Measurements from ENCODE around the gene UGT1A8.

UGT1A8 gene

DNA sequence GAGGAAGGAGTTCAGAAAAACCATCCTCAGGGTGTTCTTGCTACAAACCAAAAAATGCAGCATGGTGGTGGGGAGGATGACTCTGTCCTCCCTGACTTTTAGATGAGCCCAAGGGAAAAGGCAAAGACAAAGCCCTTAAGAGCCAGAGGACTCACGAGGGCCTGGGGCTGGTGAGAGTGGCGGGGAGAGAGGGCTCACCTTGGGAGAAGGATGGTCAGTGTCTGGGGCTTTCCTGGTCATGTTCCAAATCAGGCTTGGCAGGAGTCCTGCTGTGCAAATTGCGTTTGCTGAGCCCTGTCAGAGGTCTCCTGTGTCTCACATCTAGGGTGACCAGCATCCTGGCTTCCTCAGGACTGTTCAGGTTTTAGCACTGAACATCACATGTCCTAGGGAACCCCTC, 147.3 kb downstream of the UGT1A8 start:
- no peak for DNase-seq (ENCODE audit: low spot score)

GRCh38 chr2:233766416-233766815, 149.0 kb downstream of the UGT1A8 start:
- DNase-seq (ENCODE audit: low spot score): no peak

GRCh38 chr2:233768076-233768475, 150.6 kb downstream of the UGT1A8 start:
- no peak for DNase-seq (ENCODE audit: low spot score)

DNA sequence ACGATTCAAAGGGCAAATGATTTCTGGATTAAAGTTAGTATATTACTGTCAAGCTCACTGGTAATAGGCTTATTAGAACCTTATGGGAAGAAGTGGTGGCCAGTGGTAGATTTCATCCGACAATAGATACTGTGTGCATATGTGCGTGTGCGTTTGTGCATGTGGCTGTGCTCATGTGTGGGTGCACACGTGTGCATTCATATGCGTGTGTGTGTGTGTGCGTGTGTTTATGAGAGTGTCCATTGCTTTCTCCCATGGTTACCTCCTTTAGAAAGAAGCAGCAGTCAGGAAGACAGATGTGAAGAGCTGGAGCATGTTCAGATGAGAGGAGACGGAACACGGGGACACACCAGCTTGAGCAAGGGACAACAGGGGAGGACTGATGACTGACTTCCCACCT, 151.8 kb downstream of the UGT1A8 start:
- no peak for DNase-seq (ENCODE audit: low spot score)

DNA sequence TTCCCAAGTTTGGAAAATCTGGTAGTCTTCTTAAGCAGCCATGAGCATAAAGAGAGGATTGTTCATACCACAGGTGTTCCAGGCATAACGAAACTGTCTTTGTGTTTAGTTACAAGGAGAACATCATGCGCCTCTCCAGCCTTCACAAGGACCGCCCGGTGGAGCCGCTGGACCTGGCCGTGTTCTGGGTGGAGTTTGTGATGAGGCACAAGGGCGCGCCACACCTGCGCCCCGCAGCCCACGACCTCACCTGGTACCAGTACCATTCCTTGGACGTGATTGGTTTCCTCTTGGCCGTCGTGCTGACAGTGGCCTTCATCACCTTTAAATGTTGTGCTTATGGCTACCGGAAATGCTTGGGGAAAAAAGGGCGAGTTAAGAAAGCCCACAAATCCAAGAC, 154.7 kb downstream of the UGT1A8 start:
- no peak for DNase-seq (ENCODE audit: low spot score)

DNA sequence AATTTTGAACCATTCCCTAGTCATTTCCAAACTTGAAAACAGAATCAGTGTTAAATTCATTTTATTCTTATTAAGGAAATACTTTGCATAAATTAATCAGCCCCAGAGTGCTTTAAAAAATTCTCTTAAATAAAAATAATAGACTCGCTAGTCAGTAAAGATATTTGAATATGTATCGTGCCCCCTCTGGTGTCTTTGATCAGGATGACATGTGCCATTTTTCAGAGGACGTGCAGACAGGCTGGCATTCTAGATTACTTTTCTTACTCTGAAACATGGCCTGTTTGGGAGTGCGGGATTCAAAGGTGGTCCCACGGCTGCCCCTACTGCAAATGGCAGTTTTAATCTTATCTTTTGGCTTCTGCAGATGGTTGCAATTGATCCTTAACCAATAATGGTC, 155.2 kb downstream of the UGT1A8 start:
- no peak for DNase-seq (ENCODE audit: low spot score)

GRCh38 chr2:233773854-233774253, 156.4 kb downstream of the UGT1A8 start:
- DNase-seq (ENCODE audit: low spot score): no peak

- DNase-seq (ENCODE audit: low spot score): no peak
Observed at GRCh38 chr2:233775414-233775813, 158.0 kb downstream of the UGT1A8 start.

- no peak for DNase-seq (ENCODE audit: low spot score)
Observed at GRCh38 chr2:233778030-233778429, 160.6 kb downstream of the UGT1A8 start, which contains the start of gene MROH2A. MROH2A (plus strand) TSS chr2:233778330; CDS start chr2:233779359, 1,029 bp downstream.

DNA sequence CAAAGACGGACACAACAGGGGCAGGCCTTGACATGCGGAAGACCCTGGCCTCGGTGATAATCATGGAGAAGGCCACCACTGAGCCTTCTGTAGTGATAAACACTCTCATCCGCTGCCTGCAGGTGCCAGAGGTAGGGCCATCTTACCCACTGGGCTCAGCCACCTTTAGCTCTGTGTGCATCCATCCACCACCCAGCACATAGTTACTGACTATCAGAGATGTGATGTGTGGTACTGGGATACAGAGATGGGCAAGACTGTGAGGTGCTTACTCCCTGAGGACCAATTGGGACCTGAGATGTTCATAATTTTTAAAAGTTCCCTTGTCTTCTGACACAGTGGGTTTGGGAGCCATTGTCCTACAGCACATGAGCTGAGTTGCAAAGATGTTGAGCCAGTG, 162.3 kb downstream of the UGT1A8 start:
- no peak for DNase-seq (ENCODE audit: low spot score)

- no peak for DNase-seq (ENCODE audit: low spot score)
Observed at GRCh38 chr2:233780771-233781170, 163.3 kb downstream of the UGT1A8 start.

DNA sequence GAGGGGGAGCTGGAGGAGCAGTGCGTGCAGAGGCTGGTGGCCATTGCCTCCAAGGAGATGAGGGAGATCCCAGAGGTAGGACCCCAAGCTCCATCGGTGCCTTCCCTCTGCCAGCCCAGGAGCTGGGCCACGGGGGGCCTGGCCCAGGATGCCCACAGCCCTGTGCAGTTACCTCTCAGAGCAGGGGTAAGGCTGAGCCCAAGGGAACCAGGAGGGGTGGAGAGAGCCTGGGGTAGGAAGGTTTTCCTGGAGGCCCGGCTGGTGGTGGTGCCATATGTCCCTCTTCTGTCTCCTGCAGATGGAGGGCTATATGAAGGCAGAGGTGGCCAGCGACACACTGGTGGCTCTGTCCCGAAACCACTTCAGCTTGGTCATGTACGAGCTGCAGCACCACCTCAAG, 172.1 kb downstream of the UGT1A8 start:
- DNase-seq (ENCODE audit: low spot score): peak; percentile 32

- peak; percentile 22 for DNase-seq (ENCODE audit: low spot score)
Observed at GRCh38 chr2:233791151-233791882, 173.9 kb downstream of the UGT1A8 start.

GRCh38 chr2:233791883-233792329, 174.5 kb downstream of the UGT1A8 start:
- DNase-seq (ENCODE audit: low spot score): peak; percentile 22

GRCh38 chr2:233792720-233793119, 175.3 kb downstream of the UGT1A8 start:
- DNase-seq (ENCODE audit: low spot score): peak; percentile 31

- DNase-seq (ENCODE audit: low spot score): peak; percentile 39
Observed at GRCh38 chr2:233793465-233794127, 176.2 kb downstream of the UGT1A8 start.

GRCh38 chr2:233794128-233794658, 176.8 kb downstream of the UGT1A8 start:
- peak; percentile 39 for DNase-seq (ENCODE audit: low spot score)

- DNase-seq (ENCODE audit: low spot score): peak; percentile 39
Observed at GRCh38 chr2:233795735-233796171, 178.3 kb downstream of the UGT1A8 start.

GRCh38 chr2:233796254-233796653, 178.8 kb downstream of the UGT1A8 start:
- peak; percentile 27 for DNase-seq (ENCODE audit: low spot score)

GRCh38 chr2:233798335-233799086, 181.1 kb downstream of the UGT1A8 start:
- peak; percentile 22 for DNase-seq (ENCODE audit: low spot score)

DNA sequence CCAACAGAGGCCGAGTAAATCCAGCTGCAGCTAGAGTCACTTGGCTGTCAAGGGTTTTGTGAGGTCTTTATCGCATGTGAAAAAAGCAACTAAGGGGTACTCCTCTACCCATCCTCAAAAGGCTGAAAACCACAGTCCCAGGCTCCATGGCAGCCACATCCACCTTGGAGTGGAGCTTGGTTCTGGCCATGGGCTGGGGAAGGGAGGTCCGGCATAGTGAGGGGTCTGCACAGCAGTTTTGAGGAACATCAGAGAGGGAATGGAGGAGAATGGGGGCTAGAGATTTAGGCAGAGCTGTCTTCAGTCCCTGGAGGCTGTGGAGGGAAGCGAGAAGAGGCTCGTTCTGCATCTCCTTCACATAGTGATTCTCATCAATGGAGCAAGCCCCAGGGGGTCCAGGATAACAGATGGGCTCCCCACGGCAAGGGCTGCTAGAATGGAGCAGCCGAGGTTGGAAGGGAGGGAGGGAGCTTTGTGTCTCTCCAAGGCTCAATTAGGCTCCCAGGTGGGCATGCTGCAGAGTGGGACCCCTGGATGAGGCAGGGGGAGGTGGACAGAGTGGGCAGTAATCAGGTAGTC, 181.7 kb downstream of the UGT1A8 start:
- DNase-seq (ENCODE audit: low spot score): peak; percentile 22

DNA sequence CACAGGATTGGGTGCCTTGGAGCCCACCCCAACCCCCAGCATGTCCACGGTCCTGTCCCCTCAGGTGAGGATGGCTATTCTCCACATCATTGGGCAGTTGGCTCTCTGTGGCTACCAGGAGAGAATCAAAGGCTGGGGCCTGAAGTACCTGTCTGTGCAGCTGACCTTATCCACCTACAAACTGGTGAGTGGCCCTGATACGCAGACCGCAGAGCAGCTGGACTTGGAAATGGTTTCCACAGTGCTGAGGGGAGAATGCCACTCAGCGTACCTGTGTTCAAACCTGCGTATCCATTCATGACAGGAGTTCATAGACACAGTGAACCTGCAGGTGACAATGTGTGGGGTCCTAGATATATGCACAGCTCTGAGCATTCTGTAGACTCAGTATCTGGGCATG, 182.3 kb downstream of the UGT1A8 start:
- DNase-seq (ENCODE audit: low spot score): peak; percentile 20

Data from ecto neural progenitor cell (in vitro differentiated cells).